Omental fat pad (tissue), 4 donors: ENCODE measurements around the gene YOD1. TPM values are rescaled to one million over a fixed set of nuclear protein-coding genes. Genes with fewer than 3 reads are reported as not detected.

Experiments
- ATAC-seq: fragments of 150-250 bp; one replicate; pipeline ENCODE4 v1.9.1; 2016; ENCODE audit warnings: mild to moderate bottlenecking, moderate library complexity; ENCODE audit not compliant: low FRiP score
- DNase-seq: peaks from one replicate; pipeline ENCODE4 v3.0.0-alpha.2; 2019; ENCODE audit warnings: low spot score
- CTCF ChIP-seq, 3 donors: fragments of 450-650 bp; IDR thresholded peaks; one replicate each; pipeline ENCODE4 v1.5.1; 2016 to 2017; ENCODE audit warnings: antibody characterized with exemption in 3 of 3, mild to moderate bottlenecking in 3 of 3, moderate library complexity in 2 of 3
- total RNA-seq, 4 donors: library from RNA; depleted of rRNA; stranded (reverse); fragments of >200 nt; gene quantifications; one replicate each; pipeline ENCODE4 v1.1.0, GENCODE V29; 2016

YOD1 gene
- 10 to 100 TPM in 1 of 4 donors, 1 to 10 TPM in 3; 6.1 to 11.7 (median 7.9) TPM for total RNA-seq

- TF ChIP-seq CTCF (IDR thresholded peaks at IDR 0.05): no peak
- ATAC-seq: no peak
These were observed at the start of gene YOD1 for GRCh38 chr1:207051191-207051943. Gene YOD1, minus strand, starts transcription at chr1:207051208. Its CDS starts 178 bp downstream, at chr1:207051030.

GRCh38 chr1:207097871-207098324 lies 46.9 kb upstream of the YOD1 start:
- TF ChIP-seq CTCF (IDR thresholded peaks at IDR 0.05): no peak
- ATAC-seq (no peak), DNase-seq (no peak)

More at GRCh38 chr1:207051191-207051943, at the start of gene YOD1:
- DNase-seq: no peak

- no peak for TF ChIP-seq CTCF (IDR thresholded peaks at IDR 0.05)
- DNase-seq (no peak), ATAC-seq (no peak)
These were observed 42.9 kb upstream of the YOD1 start for GRCh38 chr1:207093944-207094343.

- ATAC-seq: no peak
- no peak for DNase-seq
- no peak for TF ChIP-seq CTCF (IDR thresholded peaks at IDR 0.05)
These were observed 40.3 kb upstream of the YOD1 start for GRCh38 chr1:207091200-207091908.

GRCh38 chr1:207089627-207090355 lies 38.8 kb upstream of the YOD1 start:
- DNase-seq: no peak
- TF ChIP-seq CTCF (IDR thresholded peaks at IDR 0.05): no peak
- no peak for ATAC-seq

- no peak for DNase-seq
- ATAC-seq: no peak
- no peak for TF ChIP-seq CTCF (IDR thresholded peaks at IDR 0.05)
These were observed 38.0 kb upstream of the YOD1 start, which contains the start of gene C4BPB for GRCh38 chr1:207088701-207089626. Gene C4BPB, plus strand, starts transcription at chr1:207088860. Its CDS starts 672 bp downstream, at chr1:207089532.
